Mammary epithelial cell (primary cell): ENCODE measurements around the gene TDRD12.
"Not testable (repeated sequence)": the region's sequence is repeated elsewhere in the genome, so short reads cannot be mapped to it uniquely, and the experiment has no call there.

ENCODE experiments used
- EZH2 ChIP-seq: IDR thresholded peaks from 2 replicates; pipeline ENCODE4 v1.6.1; 2012; ENCODE audit warnings: low read length, inconsistent platforms, borderline replicate concordance
- TF ChIP-seq, protein P1 (sequence below), 2 donors: IDR thresholded peaks in 1 of 2; conservative IDR thresholded peaks in 1 of 2; 2 replicates each; pipeline ENCODE4 v1.5.1; 2011 to 2012; ENCODE audit warnings: inconsistent platforms in 2 of 2, low read length in 2 of 2, mild to moderate bottlenecking in 2 of 2, control low read depth in 1 of 2, low read depth in 1 of 2; ENCODE audit not compliant: insufficient read depth in 1 of 2; ENCODE audit errors: extremely low read depth in 1 of 2

DNA sequence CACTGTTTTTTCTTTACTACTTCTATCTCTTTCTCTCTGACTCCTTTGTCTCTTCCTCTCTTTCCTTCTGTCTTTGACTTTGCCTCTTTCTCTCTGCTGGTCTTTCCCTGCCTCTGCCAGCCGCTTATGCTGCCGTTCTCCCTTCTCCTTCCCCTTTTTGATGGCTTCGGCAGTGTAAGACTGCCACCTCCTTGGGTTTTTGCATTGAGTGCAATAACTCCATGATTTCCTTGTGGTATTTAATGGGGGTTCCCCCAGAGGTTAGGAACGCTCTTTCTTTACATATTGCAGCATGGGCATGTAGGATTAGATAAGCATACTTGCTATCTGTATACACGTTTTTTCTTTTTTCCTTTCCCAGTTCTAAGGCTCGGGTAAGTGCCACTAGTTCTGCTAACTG is 24.1 kb upstream of the TDRD12 start:
- TF ChIP-seq EZH2, result not testable (repeated sequence)
- TF ChIP-seq, protein P1, sequence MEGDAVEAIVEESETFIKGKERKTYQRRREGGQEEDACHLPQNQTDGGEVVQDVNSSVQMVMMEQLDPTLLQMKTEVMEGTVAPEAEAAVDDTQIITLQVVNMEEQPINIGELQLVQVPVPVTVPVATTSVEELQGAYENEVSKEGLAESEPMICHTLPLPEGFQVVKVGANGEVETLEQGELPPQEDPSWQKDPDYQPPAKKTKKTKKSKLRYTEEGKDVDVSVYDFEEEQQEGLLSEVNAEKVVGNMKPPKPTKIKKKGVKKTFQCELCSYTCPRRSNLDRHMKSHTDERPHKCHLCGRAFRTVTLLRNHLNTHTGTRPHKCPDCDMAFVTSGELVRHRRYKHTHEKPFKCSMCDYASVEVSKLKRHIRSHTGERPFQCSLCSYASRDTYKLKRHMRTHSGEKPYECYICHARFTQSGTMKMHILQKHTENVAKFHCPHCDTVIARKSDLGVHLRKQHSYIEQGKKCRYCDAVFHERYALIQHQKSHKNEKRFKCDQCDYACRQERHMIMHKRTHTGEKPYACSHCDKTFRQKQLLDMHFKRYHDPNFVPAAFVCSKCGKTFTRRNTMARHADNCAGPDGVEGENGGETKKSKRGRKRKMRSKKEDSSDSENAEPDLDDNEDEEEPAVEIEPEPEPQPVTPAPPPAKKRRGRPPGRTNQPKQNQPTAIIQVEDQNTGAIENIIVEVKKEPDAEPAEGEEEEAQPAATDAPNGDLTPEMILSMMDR (conservative IDR thresholded peaks at IDR 0.05 in 1 of 2, IDR thresholded peaks at IDR 0.05 in 1 of 2; ENCODE audit: extremely low read depth in 1 of 2, insufficient read depth in 1 of 2, low read depth in 1 of 2, low read length in 2 of 2), result not testable (repeated sequence)
